Coronary artery (tissue), 2 donors: Measurements from ENCODE around the gene KHDRBS2.

Experiments used
- DNase-seq: peaks from one replicate; pipeline ENCODE4 v3.0.0-alpha.2; 2017; ENCODE audit warnings: low spot score
- H3K27ac ChIP-seq, 2 donors: fragments of 200-600 bp; sonication (generic); one replicate each; pipeline ENCODE4 v1.5.1; 2016 to 2019
- H3K4me3 ChIP-seq: fragments of 200-600 bp; sonication (generic); 2 replicates; pipeline ENCODE4 v1.5.1; 2016; ENCODE audit warnings: mild to moderate bottlenecking, moderate library complexity
- TF ChIP-seq, protein P1 (sequence below): fragments of 200-600 bp; sonication (generic); IDR thresholded peaks from one replicate; pipeline ENCODE4 v1.5.1; 2019; ENCODE audit warnings: antibody characterized with exemption

The KHDRBS2 gene

DNA sequence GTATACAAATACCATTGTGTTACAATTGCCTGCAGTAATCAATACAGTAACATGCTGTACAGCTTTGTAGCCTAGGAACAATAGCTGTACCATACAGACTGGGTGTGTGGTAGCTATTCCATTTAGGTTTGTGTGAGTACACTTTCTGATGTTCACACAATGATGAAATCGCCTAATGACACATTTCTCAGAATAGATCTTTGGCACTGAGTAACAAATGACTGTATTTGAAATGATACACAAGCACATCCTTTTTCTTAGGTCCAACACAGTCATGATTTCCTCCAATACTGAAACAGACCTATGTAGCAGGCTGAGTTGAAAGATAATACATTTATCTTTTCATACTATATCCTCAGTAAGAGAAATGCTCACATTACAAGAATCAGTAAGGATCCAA lies 13.9 kb downstream of the KHDRBS2 start:
- H3K27ac ChIP-seq, result no peak overlapping the region
- no peak overlapping the region for H3K4me3 ChIP-seq
- TF ChIP-seq, protein P1, sequence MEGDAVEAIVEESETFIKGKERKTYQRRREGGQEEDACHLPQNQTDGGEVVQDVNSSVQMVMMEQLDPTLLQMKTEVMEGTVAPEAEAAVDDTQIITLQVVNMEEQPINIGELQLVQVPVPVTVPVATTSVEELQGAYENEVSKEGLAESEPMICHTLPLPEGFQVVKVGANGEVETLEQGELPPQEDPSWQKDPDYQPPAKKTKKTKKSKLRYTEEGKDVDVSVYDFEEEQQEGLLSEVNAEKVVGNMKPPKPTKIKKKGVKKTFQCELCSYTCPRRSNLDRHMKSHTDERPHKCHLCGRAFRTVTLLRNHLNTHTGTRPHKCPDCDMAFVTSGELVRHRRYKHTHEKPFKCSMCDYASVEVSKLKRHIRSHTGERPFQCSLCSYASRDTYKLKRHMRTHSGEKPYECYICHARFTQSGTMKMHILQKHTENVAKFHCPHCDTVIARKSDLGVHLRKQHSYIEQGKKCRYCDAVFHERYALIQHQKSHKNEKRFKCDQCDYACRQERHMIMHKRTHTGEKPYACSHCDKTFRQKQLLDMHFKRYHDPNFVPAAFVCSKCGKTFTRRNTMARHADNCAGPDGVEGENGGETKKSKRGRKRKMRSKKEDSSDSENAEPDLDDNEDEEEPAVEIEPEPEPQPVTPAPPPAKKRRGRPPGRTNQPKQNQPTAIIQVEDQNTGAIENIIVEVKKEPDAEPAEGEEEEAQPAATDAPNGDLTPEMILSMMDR, result no peak
- no peak for DNase-seq

DNA sequence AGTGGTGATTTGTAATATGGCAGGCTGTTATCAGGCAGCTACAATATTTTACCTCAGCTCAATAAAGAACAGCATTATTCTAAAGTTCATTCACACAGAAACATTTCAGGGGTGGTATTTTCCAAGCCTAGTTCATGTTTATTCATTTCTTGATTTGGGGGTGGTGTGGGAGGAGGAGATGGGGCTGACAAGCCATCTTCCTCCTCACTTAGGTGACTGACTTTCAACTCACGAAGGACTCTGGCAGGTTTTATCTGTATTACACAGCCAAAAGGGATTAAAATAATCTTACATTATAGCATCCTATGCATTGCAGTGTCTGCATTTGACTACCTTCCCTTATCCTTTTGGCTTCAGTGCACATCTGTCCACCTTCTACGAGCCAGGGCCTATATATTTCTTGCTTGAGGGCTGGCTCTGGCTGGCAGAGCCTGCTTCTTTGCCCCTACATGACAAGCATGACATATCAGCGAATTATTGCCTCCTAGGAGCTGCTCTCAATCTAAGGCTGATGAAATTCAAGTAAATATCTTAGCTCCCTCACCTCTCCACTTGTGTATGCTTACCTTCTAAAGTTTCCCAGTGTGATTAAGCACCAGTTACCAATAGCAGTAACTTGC lies 20.0 kb downstream of the KHDRBS2 start:
- Histone ChIP-seq H3K4me3 (no peak overlapping the region), H3K27ac (no peak overlapping the region)
- DNase-seq, result no peak
- TF ChIP-seq, protein P1, result no peak

DNA sequence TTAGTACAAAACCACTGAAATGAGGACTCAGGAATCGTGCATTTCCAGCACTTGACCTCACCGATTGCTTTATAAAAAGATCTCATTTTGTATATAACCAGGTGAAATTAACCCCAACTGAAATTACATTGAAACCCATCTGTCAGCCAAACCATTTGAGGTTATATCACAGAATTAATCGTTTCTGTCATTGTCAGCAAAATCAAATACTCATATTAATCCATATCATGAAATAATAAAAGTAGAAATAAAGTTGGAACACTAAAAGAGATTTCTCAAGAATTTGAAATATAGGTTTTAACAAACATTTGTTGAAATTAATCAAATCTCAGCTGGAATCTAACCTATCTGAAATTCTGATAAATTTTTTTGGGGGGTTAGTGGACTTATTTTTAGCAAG lies 23.7 kb downstream of the KHDRBS2 start:
- TF ChIP-seq, protein P1, result no peak
- Histone ChIP-seq H3K4me3 (no peak overlapping the region), H3K27ac (no peak overlapping the region)
- DNase-seq, result no peak

DNA sequence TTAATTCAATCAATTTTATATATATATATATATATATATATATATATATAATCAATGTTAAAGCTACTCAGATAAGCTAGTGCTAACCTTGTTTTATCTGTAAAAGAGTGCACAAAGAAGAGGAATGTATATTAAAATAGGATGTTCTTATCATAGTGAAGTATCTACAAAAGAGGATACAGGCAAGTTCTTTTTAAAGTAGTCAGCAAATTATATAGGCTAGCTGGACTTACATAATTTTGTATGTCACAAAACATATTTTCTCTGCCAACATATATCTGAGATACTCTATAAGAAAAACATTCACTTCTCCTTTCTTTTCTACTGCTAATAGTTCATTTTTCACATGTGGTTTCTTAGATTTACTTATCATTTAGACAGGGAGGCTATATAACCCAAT lies 39.9 kb downstream of the KHDRBS2 start:
- Histone ChIP-seq H3K4me3 (no peak overlapping the region), H3K27ac (no peak overlapping the region)
- DNase-seq, result no peak
- TF ChIP-seq, protein P1, result no peak

DNA sequence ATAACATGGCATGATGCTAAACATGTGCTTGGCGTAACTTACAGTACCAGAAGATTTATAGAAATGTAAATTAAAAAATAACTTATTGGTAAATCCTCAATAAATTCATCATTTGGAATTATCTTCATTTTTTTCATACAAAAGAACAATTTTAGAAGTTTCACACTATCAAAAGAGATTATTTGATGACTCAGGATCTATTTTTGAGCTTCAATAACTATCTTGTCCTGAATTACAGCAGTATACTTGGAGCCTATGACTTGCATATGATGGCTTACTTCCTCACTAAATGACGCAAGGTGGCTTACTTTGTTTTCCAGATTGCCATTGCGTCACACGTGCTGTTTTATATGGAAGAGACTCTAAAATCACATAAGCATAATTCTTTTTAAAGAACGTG lies 49.2 kb downstream of the KHDRBS2 start:
- TF ChIP-seq, protein P1, result no peak

DNA sequence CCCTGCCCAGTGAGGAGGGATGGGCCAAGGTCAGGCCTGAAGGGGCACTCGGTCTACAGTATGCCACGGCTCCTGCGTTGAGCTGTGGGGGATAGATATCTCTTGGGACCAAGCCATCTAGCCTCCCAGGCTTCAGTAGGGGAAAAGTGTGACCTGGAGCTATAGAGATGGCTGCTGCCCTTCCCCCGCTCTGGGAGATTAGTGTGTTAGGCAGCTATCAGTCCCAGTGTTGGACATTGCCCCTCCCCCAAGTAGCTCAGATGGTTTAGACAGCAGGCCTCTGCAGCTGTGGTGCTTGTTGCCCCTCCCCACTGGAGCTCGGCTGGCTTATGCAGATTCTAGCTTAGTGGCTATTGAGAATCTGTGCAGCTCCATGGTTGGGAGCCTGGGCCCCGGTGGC lies 56.8 kb downstream of the KHDRBS2 start:
- DNase-seq, result no peak
- TF ChIP-seq, protein P1, result no peak
- no peak overlapping the region for H3K27ac ChIP-seq
- no peak overlapping the region for H3K4me3 ChIP-seq

More for the DNA sequence above, 49.2 kb downstream of the KHDRBS2 start:
- Histone ChIP-seq H3K27ac (no peak overlapping the region), H3K4me3 (no peak overlapping the region)
- no peak for DNase-seq

DNA sequence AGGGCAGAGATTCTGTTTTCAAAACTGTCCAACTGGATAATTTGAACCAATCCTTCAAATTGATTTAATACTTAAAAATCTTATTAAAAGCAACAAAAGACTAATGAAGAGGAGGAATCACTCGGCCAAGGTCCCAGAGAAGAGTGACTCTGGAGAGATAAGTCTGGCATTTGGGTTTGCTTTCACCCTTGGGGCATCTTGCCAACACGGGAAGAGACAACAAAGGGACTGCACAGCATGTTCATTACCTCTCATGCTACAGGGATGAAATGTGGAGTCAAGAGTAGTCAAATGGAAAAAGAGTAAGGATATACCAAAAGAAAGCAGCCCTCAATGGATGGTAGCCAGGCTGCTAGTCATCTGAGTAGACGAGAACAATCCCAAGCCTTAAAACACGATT lies 68.2 kb downstream of the KHDRBS2 start:
- DNase-seq, result no peak
- TF ChIP-seq, protein P1, result no peak
- no peak overlapping the region for H3K27ac ChIP-seq
- no peak overlapping the region for H3K4me3 ChIP-seq
